Measurements from ENCODE around the gene NXPE3.

NXPE3 gene

DNA sequence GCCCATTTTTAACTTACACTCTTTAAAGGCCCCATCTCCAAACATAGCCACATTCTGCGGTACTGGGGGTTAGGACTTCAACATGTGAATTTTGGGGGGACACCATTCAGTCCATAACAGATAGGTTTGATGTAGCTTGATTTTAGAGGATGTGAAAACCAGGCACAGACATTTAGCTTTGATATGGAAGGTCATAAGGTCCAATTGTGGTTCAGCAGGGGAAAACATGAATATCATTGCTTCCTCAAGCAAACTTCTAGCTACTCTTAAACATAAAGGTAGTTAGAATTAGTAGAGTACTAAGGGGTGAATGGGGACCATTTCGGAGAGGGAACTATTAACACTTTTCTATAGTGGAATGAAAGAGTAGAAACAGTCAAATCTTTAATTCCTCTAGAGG, 56.7 kb downstream of the NXPE3 start:
- no peak for TF ChIP-seq EZH2phosphoT487 (IDR thresholded peaks at IDR 0.05; ENCODE audit: borderline replicate concordance, low read length)
- TF ChIP-seq, protein P1, sequence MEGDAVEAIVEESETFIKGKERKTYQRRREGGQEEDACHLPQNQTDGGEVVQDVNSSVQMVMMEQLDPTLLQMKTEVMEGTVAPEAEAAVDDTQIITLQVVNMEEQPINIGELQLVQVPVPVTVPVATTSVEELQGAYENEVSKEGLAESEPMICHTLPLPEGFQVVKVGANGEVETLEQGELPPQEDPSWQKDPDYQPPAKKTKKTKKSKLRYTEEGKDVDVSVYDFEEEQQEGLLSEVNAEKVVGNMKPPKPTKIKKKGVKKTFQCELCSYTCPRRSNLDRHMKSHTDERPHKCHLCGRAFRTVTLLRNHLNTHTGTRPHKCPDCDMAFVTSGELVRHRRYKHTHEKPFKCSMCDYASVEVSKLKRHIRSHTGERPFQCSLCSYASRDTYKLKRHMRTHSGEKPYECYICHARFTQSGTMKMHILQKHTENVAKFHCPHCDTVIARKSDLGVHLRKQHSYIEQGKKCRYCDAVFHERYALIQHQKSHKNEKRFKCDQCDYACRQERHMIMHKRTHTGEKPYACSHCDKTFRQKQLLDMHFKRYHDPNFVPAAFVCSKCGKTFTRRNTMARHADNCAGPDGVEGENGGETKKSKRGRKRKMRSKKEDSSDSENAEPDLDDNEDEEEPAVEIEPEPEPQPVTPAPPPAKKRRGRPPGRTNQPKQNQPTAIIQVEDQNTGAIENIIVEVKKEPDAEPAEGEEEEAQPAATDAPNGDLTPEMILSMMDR (IDR thresholded peaks at IDR 0.05; ENCODE audit: low read depth, low read length, poor library complexity, severe bottlenecking), result no peak
- H3K4me3 ChIP-seq (ENCODE audit: low read length), result no peak overlapping the region
- H3F3A ChIP-seq (ENCODE audit: control insufficient read depth, insufficient read depth), result peaks cover 4% of the 10 kb centered on the region; the same call in 1 of the 2 replicates
- H3K27me3 ChIP-seq (ENCODE audit: control insufficient read depth, low read length), result no peaks in the 10 kb centered on the region
- H3K27ac ChIP-seq (ENCODE audit: low read depth, low read length), result no peak overlapping the region
- H3K9me3 ChIP-seq (ENCODE audit: control insufficient read depth, insufficient read depth, low read length), result no peaks in the 10 kb centered on the region
- H4K20me1 ChIP-seq (ENCODE audit: control insufficient read depth, insufficient read depth, low read depth, low read length), result no peaks in the 10 kb centered on the region
- H3K79me2 ChIP-seq (ENCODE audit: control insufficient read depth, low read length), result peaks cover 94% of the 10 kb centered on the region
- peaks cover 47% of the 10 kb centered on the region for H3K36me3 ChIP-seq (ENCODE audit: control insufficient read depth, low read length)
- peaks cover 76% of the 10 kb centered on the region for H3K4me1 ChIP-seq (ENCODE audit: control insufficient read depth, low read length)
- H3K4me2 ChIP-seq (ENCODE audit: low read length), result 0 out of 2 replicates have a peak overlapping the region, but pooled peaks have one; percentile 63
- no peaks in the 10 kb centered on the region for H3K9me2 ChIP-seq (replicated peaks; ENCODE audit: control insufficient read depth, low read length)

DNA sequence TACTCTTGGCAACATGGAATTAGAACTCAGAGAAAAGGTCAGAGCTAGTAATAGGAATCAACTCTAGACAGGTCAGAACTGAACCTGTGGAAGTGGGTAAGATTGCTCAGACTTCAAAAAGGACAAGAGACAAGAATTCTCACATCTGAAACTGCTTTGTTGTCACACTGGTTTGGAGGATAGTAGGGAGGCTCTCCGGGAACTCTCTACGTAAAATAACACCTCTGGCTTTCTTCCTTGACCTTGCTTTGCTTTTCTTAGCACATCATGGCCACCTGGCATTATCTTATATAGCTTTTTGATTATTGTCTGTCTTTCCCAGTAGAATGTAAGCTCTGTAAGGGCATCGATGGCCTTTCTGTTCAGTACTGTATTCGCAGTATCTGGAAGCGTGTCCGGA, 57.1 kb downstream of the NXPE3 start:
- peaks cover 94% of the 10 kb centered on the region for H3K79me2 ChIP-seq (ENCODE audit: control insufficient read depth, low read length)
- H3K27ac ChIP-seq (ENCODE audit: low read depth, low read length), result no peak overlapping the region
- peaks cover 43% of the 10 kb centered on the region for H3K36me3 ChIP-seq (ENCODE audit: control insufficient read depth, low read length)
- no peak overlapping the region for H3K4me3 ChIP-seq (ENCODE audit: low read length)
- no peaks in the 10 kb centered on the region for H4K20me1 ChIP-seq (ENCODE audit: control insufficient read depth, insufficient read depth, low read depth, low read length)
- peaks cover 76% of the 10 kb centered on the region for H3K4me1 ChIP-seq (ENCODE audit: control insufficient read depth, low read length)
- TF ChIP-seq EZH2phosphoT487 (IDR thresholded peaks at IDR 0.05; ENCODE audit: borderline replicate concordance, low read length), result no peak
- TF ChIP-seq, protein P1 (IDR thresholded peaks at IDR 0.05; ENCODE audit: low read depth, low read length, poor library complexity, severe bottlenecking), result no peak
- H3K9me2 ChIP-seq (replicated peaks; ENCODE audit: control insufficient read depth, low read length), result no peaks in the 10 kb centered on the region
- H3F3A ChIP-seq (ENCODE audit: control insufficient read depth, insufficient read depth), result peaks cover 4% of the 10 kb centered on the region; the same call in 1 of the 2 replicates
- no peaks in the 10 kb centered on the region for H3K27me3 ChIP-seq (ENCODE audit: control insufficient read depth, low read length)
- no peaks in the 10 kb centered on the region for H3K9me3 ChIP-seq (ENCODE audit: control insufficient read depth, insufficient read depth, low read length)
- H3K4me2 ChIP-seq (ENCODE audit: low read length), result 0 out of 2 replicates have a peak overlapping the region, but pooled peaks have one; percentile 63

DNA sequence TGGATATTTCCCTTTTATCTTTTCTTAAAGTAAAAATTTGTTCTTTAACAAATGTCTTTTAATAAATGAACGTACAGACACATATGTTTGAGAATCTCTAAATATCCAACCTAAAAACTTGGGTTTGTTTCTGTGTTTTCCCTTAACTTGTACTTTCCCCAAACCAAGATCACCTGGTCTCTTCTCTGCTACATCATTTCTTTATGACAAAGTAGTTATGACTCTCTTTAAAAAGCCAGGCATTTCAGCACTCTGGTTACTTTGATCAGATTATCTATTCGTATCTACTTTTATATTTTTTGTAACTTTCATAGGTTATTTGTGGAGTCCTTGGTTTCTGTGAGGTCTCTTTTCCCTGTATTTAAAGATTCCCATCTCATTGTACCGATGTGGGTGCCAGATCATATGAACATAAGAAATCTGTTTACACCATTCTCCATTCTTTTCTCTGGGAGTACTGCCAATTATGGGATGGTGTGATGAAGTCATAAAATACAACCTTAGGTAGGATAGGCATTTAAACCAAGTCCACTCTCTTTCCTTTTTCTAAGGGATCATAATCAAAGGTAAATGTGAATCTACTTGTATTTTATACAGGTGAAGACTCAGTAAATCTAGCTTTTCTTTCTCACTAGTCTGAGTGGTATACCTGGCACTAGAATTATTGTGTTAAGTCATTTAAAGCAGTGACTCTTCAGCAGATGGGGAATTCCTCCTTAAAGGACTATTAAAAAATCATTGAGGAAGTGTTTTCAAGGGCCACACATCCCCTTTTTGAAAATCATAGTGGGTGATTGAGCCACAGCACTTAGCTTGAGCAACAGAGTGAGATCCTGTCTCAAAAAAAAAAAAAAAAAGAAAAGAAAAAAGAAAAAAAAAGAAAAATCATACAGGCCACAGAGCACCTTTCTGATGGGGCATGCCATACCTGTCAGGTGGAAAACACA, 57.9 kb downstream of the NXPE3 start:
- H4K20me1 ChIP-seq (ENCODE audit: control insufficient read depth, insufficient read depth, low read depth, low read length), result no peaks in the 10 kb centered on the region
- peak overlapping the region; percentile 63 for H3K4me2 ChIP-seq (ENCODE audit: low read length)
- peak overlapping the region; percentile 47 for H3K4me3 ChIP-seq (ENCODE audit: low read length)
- H3K9me2 ChIP-seq (replicated peaks; ENCODE audit: control insufficient read depth, low read length), result no peaks in the 10 kb centered on the region
- no peaks in the 10 kb centered on the region; the same call in 1 of the 2 replicates for H3K9me3 ChIP-seq (ENCODE audit: control insufficient read depth, insufficient read depth, low read length)
- 0 out of 2 replicates have a peak overlapping the region, but pooled peaks have one; percentile 1 for H3K27ac ChIP-seq (ENCODE audit: low read depth, low read length)
- peaks cover 50% of the 10 kb centered on the region for H3K36me3 ChIP-seq (ENCODE audit: control insufficient read depth, low read length)
- TF ChIP-seq EZH2phosphoT487 (IDR thresholded peaks at IDR 0.05; ENCODE audit: borderline replicate concordance, low read length), result no peak
- TF ChIP-seq, protein P1 (IDR thresholded peaks at IDR 0.05; ENCODE audit: low read depth, low read length, poor library complexity, severe bottlenecking), result no peak
- H3K4me1 ChIP-seq (ENCODE audit: control insufficient read depth, low read length), result peaks cover 78% of the 10 kb centered on the region
- no peaks in the 10 kb centered on the region for H3K27me3 ChIP-seq (ENCODE audit: control insufficient read depth, low read length)
- peaks cover 4% of the 10 kb centered on the region; the same call in 1 of the 2 replicates for H3F3A ChIP-seq (ENCODE audit: control insufficient read depth, insufficient read depth)
- H3K79me2 ChIP-seq (ENCODE audit: control insufficient read depth, low read length), result peaks cover 94% of the 10 kb centered on the region
